HCT116 (cell line): ENCODE results near the gene PARVA. TPM values are rescaled to one million over a fixed set of nuclear protein-coding genes. Genes with fewer than 3 reads are reported as not detected.

ENCODE experiments used
- ATAC-seq: fragments of 200-7000 bp; cut with Tn5 transposase; 2 replicates; pipeline ENCODE4 v1.9.1; 2020; ENCODE audit warnings: mild to moderate bottlenecking, moderate library complexity
- BruUV-seq: library from RNA; stranded (reverse); fragments of 400-500 nt; replicated peaks from 2 replicates; lab custom pipeline; 2021; lab: Mats Ljungman, UMichigan
- CTCF ChIA-PET: fragments of 300-600 bp; sonication (Branson Sonifier 250); formaldehyde crosslinking; loops from one replicate; lab custom pipeline; 2021; ENCODE audit warnings: antibody characterized with exemption; lab: Charles Lee
- POLR2A ChIA-PET: fragments of 300-600, 350-600 bp; sonication (Branson Sonifier 250); formaldehyde crosslinking; loops from one replicate; lab custom pipeline; 2021; ENCODE audit warnings: antibody characterized with exemption; lab: Charles Lee
- RAD21 ChIA-PET, 2 experiments: fragments of 300-600 bp; sonication (Branson Sonifier 250); formaldehyde crosslinking; loops; one replicate each; lab custom pipeline; 2023; ENCODE audit warnings: low total read pairs in 2 of 2; ENCODE audit not compliant: uncharacterized antibody in 2 of 2, unreplicated experiment in 2 of 2, low non-redundant PET in 1 of 2; lab: Charles Lee
- DNase-seq: peaks from one replicate; pipeline ENCODE4 v3.0.0-alpha.2; 2010; ENCODE audit warnings: low read depth, low spot score
- H2AFZ ChIP-seq: fragments of 200-600 bp; shearing (Covaris generic), sonication (generic); 2 replicates; pipeline ENCODE4 v1.6.1; 2017; ENCODE audit warnings: low read depth, mixed run types, mixed read lengths, antibody characterized with exemption, low read length; ENCODE audit not compliant: poor library complexity, severe bottlenecking
- H3K27ac ChIP-seq: 2 replicates; pipeline ENCODE4 v1.5.1; 2012; ENCODE audit warnings: low read depth, low read length
- H3K27me3 ChIP-seq: fragments of 200-600 bp; sonication (generic); 2 replicates; pipeline ENCODE4 v1.6.1; 2016; ENCODE audit warnings: mixed run types, low read length, mixed read lengths; ENCODE audit not compliant: insufficient read depth
- H3K36me3 ChIP-seq, 2 experiments: fragments of 200-500 bp in 1 of 2; fragments of 200-600 bp in 1 of 2; sonication (Bioruptor generic) in 1 of 2; sonication (generic) in 1 of 2; 2 replicates each; pipeline versions ENCODE4 v1.5.1 to v1.6.1; 2014 to 2016; ENCODE audit warnings: low read length in 2 of 2, inconsistent platforms in 1 of 2, mixed read lengths in 1 of 2, mixed run types in 1 of 2; ENCODE audit not compliant: insufficient read depth in 2 of 2, control insufficient read depth in 1 of 2
- H3K4me1 ChIP-seq, 2 experiments: fragments of 200-600 bp in 1 of 2; sonication (generic) in 1 of 2; 2 replicates each; pipeline versions ENCODE4 v1.5.1 to v1.6.1; 2012 to 2017; ENCODE audit warnings: low read length in 2 of 2, inconsistent platforms in 1 of 2, mild to moderate bottlenecking in 1 of 2, mixed read lengths in 1 of 2, mixed run types in 1 of 2, moderate library complexity in 1 of 2; ENCODE audit not compliant: insufficient read depth in 2 of 2, control insufficient read depth in 1 of 2
- H3K4me2 ChIP-seq: fragments of 200-600 bp; sonication (generic); 2 replicates; pipeline ENCODE4 v1.6.1; 2017; ENCODE audit warnings: mixed run types, low read length, mixed read lengths
- H3K4me3 ChIP-seq, 2 experiments: fragments of 200-600 bp in 1 of 2; sonication (generic) in 1 of 2; replicated peaks in 1 of 2; 2 replicates each; pipeline ENCODE4 v1.5.1; 2011 to 2016; ENCODE audit warnings: low read length in 2 of 2, control low read depth in 1 of 2, low read depth in 1 of 2, mild to moderate bottlenecking in 1 of 2, mixed read lengths in 1 of 2, mixed run types in 1 of 2
- H3K79me2 ChIP-seq: fragments of 200-600 bp; sonication (generic); 2 replicates; pipeline ENCODE4 v1.6.1; 2017; ENCODE audit warnings: mild to moderate bottlenecking, mixed run types, low read length, moderate library complexity, mixed read lengths; ENCODE audit not compliant: insufficient read depth
- H3K9ac ChIP-seq: fragments of 200-600 bp; sonication (generic); 2 replicates; pipeline ENCODE4 v1.6.1; 2016; ENCODE audit warnings: low read length, mixed read lengths
- H3K9me2 ChIP-seq: fragments of 200-600 bp; sonication (generic), shearing (Covaris generic); 2 replicates; pipeline ENCODE4 v1.6.1; 2017; ENCODE audit warnings: mixed run types, mild to moderate bottlenecking, moderate library complexity; ENCODE audit not compliant: insufficient read depth
- H3K9me3 ChIP-seq, 2 experiments: fragments of 200-500 bp in 1 of 2; fragments of 200-600 bp in 1 of 2; sonication (Bioruptor generic) in 1 of 2; sonication (generic) in 1 of 2; 2 replicates each; pipeline ENCODE4 v1.6.1; 2014 to 2017; ENCODE audit warnings: low read length in 2 of 2, mixed read lengths in 2 of 2, inconsistent platforms in 1 of 2, low read depth in 1 of 2, mild to moderate bottlenecking in 1 of 2, mixed run types in 1 of 2, moderate library complexity in 1 of 2; ENCODE audit not compliant: control insufficient read depth in 1 of 2, insufficient read depth in 1 of 2
- H4K20me1 ChIP-seq: fragments of 200-600 bp; sonication (generic), shearing (Covaris generic); 2 replicates; pipeline ENCODE4 v1.6.1; 2017; ENCODE audit warnings: mixed run types, mild to moderate bottlenecking, moderate library complexity; ENCODE audit not compliant: insufficient read depth
- CBX3 ChIP-seq: IDR thresholded peaks from 2 replicates; pipeline ENCODE4 v1.6.1; 2012; ENCODE audit warnings: low read depth
- CEBPB ChIP-seq: IDR thresholded peaks from 2 replicates; pipeline ENCODE4 v1.6.1; 2012; ENCODE audit warnings: low read depth
- EGR1 ChIP-seq: IDR thresholded peaks from 2 replicates; pipeline ENCODE4 v1.6.1; 2012; ENCODE audit warnings: low read depth
- ELF1 ChIP-seq: IDR thresholded peaks from 2 replicates; pipeline ENCODE4 v1.6.1; 2012; ENCODE audit warnings: low read depth, borderline replicate concordance
- EZH2 ChIP-seq: fragments of 200-600 bp; sonication (generic); IDR thresholded peaks from 2 replicates; pipeline ENCODE4 v1.6.1; 2017; ENCODE audit warnings: antibody characterized with exemption, mixed run types
- EZH2phosphoT487 ChIP-seq: fragments of 200-600 bp; IDR thresholded peaks from 2 replicates; pipeline ENCODE4 v1.6.1; 2018; ENCODE audit warnings: antibody characterized with exemption, borderline replicate concordance
- FOSL1 ChIP-seq: IDR thresholded peaks from 2 replicates; pipeline ENCODE4 v1.6.1; 2012; ENCODE audit warnings: low read depth
- JUND ChIP-seq: IDR thresholded peaks from 2 replicates; pipeline ENCODE4 v1.6.1; 2012
- POLR2AphosphoS5 ChIP-seq: IDR thresholded peaks from 2 replicates; pipeline ENCODE4 v1.6.1; 2011; ENCODE audit warnings: mild to moderate bottlenecking, low read depth, low read length, moderate library complexity
- RAD21 ChIP-seq: IDR thresholded peaks from 2 replicates; pipeline ENCODE4 v1.6.1; 2012; ENCODE audit warnings: low read depth, mild to moderate bottlenecking
- SIN3A ChIP-seq: IDR thresholded peaks from 2 replicates; pipeline ENCODE4 v1.6.1; 2012; ENCODE audit warnings: low read depth
- TCF7L2 ChIP-seq: IDR thresholded peaks from 2 replicates; pipeline ENCODE4 v1.7.0; 2011; ENCODE audit warnings: borderline replicate concordance, inconsistent platforms; ENCODE audit not compliant: insufficient read depth, insufficient read length; ENCODE audit errors: extremely low read depth
- YY1 ChIP-seq: IDR thresholded peaks from 2 replicates; pipeline ENCODE4 v1.6.1; 2011; ENCODE audit warnings: low read length, low read depth, moderate library complexity, mild to moderate bottlenecking; ENCODE audit not compliant: insufficient replicate concordance; ENCODE audit errors: extremely low read depth
- intact Hi-C: fragments of 100-400 bp; cut with micrococcal nuclease; formaldehyde crosslinking; loops from 2 replicates; pipeline ENCODE4 v1.10.0; 2022
- total RNA-seq: library from RNA; stranded (reverse); gene quantifications from one replicate; pipeline ENCODE4 v1.2.1, GENCODE V29; 2021; ENCODE audit not compliant: unreplicated experiment
- TF ChIP-seq, protein P1 (sequence below): IDR thresholded peaks from 2 replicates; pipeline ENCODE4 v1.6.1; 2012
- TF ChIP-seq, protein P2 (sequence below): IDR thresholded peaks from 2 replicates; pipeline ENCODE4 v1.6.1; 2012; ENCODE audit warnings: low read depth
- TF ChIP-seq, protein P3 (sequence below), 3 experiments: fragments of 200-600 bp in 1 of 3; sonication (generic) in 1 of 3; IDR thresholded peaks in 2 of 3; conservative IDR thresholded peaks in 1 of 3; 2 replicates each; pipeline ENCODE4 v1.5.1; 2012 to 2017; ENCODE audit warnings: low read depth in 2 of 3, low read length in 2 of 3, antibody characterized with exemption in 1 of 3, borderline replicate concordance in 1 of 3, control low read depth in 1 of 3, mild to moderate bottlenecking in 1 of 3, mixed read lengths in 1 of 3, mixed run types in 1 of 3, moderate library complexity in 1 of 3; ENCODE audit not compliant: insufficient read depth in 1 of 3
- TF ChIP-seq, protein P4 (sequence below): IDR thresholded peaks from 2 replicates; pipeline ENCODE4 v1.6.1; 2012

Gene PARVA
- total RNA-seq, 1 experiment from 2014 or later: 18.4 TPM

DNA sequence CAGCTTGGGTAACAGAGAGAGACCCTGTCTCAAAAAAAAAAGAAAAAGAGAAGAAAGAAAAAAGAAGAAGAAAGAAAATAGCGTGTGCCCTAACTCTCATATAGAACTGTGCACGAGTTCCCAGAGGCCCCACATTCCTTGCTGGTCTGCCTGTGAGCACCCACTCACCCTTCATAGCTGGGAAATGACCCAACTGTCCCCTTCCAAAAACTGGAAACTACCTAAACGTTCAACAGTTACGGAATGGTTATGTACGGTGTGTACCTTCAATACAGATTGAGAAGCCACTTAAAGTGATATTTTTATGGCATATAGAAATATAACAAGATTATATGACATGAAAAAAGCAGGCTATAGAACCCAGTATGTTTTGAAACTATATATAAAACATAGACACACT is 82.0 kb downstream of the PARVA start:
- CTCF ChIA-PET: no interaction called here
- no peaks in the 10 kb centered on the region for H3K4me1 ChIP-seq
- no peak overlapping the region for H3K9ac ChIP-seq
- H3K4me2 ChIP-seq: no peak overlapping the region
- H3K36me3 ChIP-seq: no peaks in the 10 kb centered on the region
- DNase-seq (no peak), ATAC-seq (no peak)
- H4K20me1 ChIP-seq: no peaks in the 10 kb centered on the region
- no peak overlapping the region for H3K4me3 ChIP-seq
- intact Hi-C loops: no loop called here
- H3K9me3 ChIP-seq: no peaks in the 10 kb centered on the region
- BruUV-seq: no TSS peak
- TF ChIP-seq CBX3 (no peak), TCF7L2 (no peak), JUND (no peak), EZH2phosphoT487 (no peak), EGR1 (no peak), SIN3A (no peak), RAD21 (no peak), YY1 (no peak), CEBPB (no peak), EZH2 (no peak), FOSL1 (no peak), ELF1 (no peak), POLR2AphosphoS5 (no peak)
- TF ChIP-seq, protein P1, sequence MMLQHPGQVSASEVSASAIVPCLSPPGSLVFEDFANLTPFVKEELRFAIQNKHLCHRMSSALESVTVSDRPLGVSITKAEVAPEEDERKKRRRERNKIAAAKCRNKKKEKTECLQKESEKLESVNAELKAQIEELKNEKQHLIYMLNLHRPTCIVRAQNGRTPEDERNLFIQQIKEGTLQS: no peak
- TF ChIP-seq, protein P2, sequence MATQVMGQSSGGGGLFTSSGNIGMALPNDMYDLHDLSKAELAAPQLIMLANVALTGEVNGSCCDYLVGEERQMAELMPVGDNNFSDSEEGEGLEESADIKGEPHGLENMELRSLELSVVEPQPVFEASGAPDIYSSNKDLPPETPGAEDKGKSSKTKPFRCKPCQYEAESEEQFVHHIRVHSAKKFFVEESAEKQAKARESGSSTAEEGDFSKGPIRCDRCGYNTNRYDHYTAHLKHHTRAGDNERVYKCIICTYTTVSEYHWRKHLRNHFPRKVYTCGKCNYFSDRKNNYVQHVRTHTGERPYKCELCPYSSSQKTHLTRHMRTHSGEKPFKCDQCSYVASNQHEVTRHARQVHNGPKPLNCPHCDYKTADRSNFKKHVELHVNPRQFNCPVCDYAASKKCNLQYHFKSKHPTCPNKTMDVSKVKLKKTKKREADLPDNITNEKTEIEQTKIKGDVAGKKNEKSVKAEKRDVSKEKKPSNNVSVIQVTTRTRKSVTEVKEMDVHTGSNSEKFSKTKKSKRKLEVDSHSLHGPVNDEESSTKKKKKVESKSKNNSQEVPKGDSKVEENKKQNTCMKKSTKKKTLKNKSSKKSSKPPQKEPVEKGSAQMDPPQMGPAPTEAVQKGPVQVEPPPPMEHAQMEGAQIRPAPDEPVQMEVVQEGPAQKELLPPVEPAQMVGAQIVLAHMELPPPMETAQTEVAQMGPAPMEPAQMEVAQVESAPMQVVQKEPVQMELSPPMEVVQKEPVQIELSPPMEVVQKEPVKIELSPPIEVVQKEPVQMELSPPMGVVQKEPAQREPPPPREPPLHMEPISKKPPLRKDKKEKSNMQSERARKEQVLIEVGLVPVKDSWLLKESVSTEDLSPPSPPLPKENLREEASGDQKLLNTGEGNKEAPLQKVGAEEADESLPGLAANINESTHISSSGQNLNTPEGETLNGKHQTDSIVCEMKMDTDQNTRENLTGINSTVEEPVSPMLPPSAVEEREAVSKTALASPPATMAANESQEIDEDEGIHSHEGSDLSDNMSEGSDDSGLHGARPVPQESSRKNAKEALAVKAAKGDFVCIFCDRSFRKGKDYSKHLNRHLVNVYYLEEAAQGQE: no peak
- TF ChIP-seq, protein P3, sequence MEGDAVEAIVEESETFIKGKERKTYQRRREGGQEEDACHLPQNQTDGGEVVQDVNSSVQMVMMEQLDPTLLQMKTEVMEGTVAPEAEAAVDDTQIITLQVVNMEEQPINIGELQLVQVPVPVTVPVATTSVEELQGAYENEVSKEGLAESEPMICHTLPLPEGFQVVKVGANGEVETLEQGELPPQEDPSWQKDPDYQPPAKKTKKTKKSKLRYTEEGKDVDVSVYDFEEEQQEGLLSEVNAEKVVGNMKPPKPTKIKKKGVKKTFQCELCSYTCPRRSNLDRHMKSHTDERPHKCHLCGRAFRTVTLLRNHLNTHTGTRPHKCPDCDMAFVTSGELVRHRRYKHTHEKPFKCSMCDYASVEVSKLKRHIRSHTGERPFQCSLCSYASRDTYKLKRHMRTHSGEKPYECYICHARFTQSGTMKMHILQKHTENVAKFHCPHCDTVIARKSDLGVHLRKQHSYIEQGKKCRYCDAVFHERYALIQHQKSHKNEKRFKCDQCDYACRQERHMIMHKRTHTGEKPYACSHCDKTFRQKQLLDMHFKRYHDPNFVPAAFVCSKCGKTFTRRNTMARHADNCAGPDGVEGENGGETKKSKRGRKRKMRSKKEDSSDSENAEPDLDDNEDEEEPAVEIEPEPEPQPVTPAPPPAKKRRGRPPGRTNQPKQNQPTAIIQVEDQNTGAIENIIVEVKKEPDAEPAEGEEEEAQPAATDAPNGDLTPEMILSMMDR (IDR thresholded peaks at IDR 0.05 in 2 of 3, conservative IDR thresholded peaks at IDR 0.05 in 1 of 3; ENCODE audit: borderline replicate concordance in 1 of 3, insufficient read depth in 1 of 3, low read depth in 2 of 3, low read length in 2 of 3): no peak
- TF ChIP-seq, protein P4, sequence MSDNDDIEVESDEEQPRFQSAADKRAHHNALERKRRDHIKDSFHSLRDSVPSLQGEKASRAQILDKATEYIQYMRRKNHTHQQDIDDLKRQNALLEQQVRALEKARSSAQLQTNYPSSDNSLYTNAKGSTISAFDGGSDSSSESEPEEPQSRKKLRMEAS: no peak
- H3K27ac ChIP-seq: no peak overlapping the region
- no peaks in the 10 kb centered on the region for H3K79me2 ChIP-seq
- no peaks in the 10 kb centered on the region for H3K27me3 ChIP-seq
- POLR2A ChIA-PET: no interaction called here
- RAD21 ChIA-PET: no interaction called here
- 0 out of 2 replicates have a peak, but pooled peaks cover 6% of the 10 kb centered on the region for H3K9me2 ChIP-seq
- no peak overlapping the region for H2AFZ ChIP-seq
